ENCODE data around the gene REM1.

DNA sequence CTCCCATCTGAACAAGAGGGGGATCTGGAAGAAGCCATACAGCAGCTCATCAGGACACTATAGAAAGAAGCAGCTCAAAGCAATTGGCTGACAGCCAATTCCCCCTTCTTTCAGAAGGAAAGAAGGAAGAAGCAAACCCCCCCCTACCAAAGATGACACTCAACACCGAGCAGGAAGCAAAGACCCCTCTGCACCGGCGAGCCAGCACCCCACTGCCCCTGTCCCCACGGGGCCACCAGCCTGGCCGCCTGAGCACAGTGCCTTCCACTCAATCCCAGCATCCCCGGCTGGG, 1.2 kb downstream of the REM1 start:
- TF ChIP-seq, protein P1, sequence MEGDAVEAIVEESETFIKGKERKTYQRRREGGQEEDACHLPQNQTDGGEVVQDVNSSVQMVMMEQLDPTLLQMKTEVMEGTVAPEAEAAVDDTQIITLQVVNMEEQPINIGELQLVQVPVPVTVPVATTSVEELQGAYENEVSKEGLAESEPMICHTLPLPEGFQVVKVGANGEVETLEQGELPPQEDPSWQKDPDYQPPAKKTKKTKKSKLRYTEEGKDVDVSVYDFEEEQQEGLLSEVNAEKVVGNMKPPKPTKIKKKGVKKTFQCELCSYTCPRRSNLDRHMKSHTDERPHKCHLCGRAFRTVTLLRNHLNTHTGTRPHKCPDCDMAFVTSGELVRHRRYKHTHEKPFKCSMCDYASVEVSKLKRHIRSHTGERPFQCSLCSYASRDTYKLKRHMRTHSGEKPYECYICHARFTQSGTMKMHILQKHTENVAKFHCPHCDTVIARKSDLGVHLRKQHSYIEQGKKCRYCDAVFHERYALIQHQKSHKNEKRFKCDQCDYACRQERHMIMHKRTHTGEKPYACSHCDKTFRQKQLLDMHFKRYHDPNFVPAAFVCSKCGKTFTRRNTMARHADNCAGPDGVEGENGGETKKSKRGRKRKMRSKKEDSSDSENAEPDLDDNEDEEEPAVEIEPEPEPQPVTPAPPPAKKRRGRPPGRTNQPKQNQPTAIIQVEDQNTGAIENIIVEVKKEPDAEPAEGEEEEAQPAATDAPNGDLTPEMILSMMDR (IDR thresholded peaks at IDR 0.05) = no peak
- no peak for TF ChIP-seq EP300 (IDR thresholded peaks at IDR 0.05; ENCODE audit: low read depth)

All from transverse colon (tissue), 3 donors.